Activated CD8-positive, alpha-beta memory T cell treated with anti-CD3 and anti-CD28 coated beads, Interleukin-2, amount 10 ng/mL, durations not matched to agents 7 days and 5 days (primary cell): ENCODE measurements around the gene ADARB1. TPM values are rescaled to one million over a fixed set of nuclear protein-coding genes. Genes with fewer than 3 reads are reported as not detected.

Source experiments
- ATAC-seq: fragments of 150-1000 bp; cut with Tn5 transposase; one replicate; pipeline ENCODE4 v1.10.0; 2021; ENCODE audit warnings: moderate library complexity
- CTCF ChIA-PET: fragments of 350-600 bp; sonication (Branson Sonifier 250); formaldehyde crosslinking; loops from one replicate; lab custom pipeline; 2021; ENCODE audit warnings: antibody characterized with exemption; lab: Charles Lee
- DNase-seq: peaks from one replicate; pipeline ENCODE4 v3.0.0-alpha.2; 2020
- H3K27ac Mint-ChIP-seq: one replicate; pipeline ENCODE4 v1.8.0; 2021; ENCODE audit warnings: mild to moderate bottlenecking, mixed read lengths
- H3K27me3 Mint-ChIP-seq: one replicate; pipeline ENCODE4 v1.8.0; 2021; ENCODE audit warnings: mixed read lengths
- H3K36me3 Mint-ChIP-seq: one replicate; pipeline ENCODE4 v1.8.0; 2021; ENCODE audit warnings: mild to moderate bottlenecking, mixed read lengths
- H3K4me1 Mint-ChIP-seq: one replicate; pipeline ENCODE4 v1.8.0; 2021; ENCODE audit warnings: mixed read lengths
- H3K4me3 Mint-ChIP-seq: one replicate; pipeline ENCODE4 v1.8.0; 2021; ENCODE audit warnings: mild to moderate bottlenecking, moderate library complexity, mixed read lengths
- H3K9me3 Mint-ChIP-seq: one replicate; pipeline ENCODE4 v1.8.0; 2022; ENCODE audit warnings: low read depth, mixed read lengths
- total RNA-seq, 2 experiments: library from RNA; stranded (reverse); gene quantifications; one replicate each; pipeline ENCODE4 v1.2.3, GENCODE V29; 2021

ADARB1 gene
- total RNA-seq, 2 experiments from 2014 or later: 29.4 to 38.3 TPM

- Mint-ChIP-seq H3K27me3 (no peaks in the 10 kb centered on the region), H3K9me3 (no peaks in the 10 kb centered on the region), H3K36me3 (peaks cover 5% of the 10 kb centered on the region), H3K4me1 (peaks cover 5% of the 10 kb centered on the region), H3K4me3 (no peak overlapping the region), H3K27ac (no peak overlapping the region)
- DNase-seq (peak; percentile 30), ATAC-seq (no peak)
- CTCF ChIA-PET: no interaction called here
Observed at GRCh38 chr21:45179568-45180245, 105.3 kb downstream of the ADARB1 start.

DNA sequence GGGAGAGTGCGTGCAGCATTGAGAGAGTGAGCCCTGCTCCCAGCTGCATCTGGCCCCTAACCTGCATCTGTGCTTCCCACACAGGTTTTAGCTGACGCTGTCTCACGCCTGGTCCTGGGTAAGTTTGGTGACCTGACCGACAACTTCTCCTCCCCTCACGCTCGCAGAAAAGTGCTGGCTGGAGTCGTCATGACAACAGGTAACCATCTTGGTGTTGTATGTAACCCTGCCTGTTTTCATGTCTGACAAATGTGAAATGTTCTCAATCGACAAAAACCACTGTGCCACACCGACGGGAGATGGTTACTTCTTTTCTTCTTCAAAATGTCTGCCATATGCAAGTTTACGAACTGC is 105.8 kb downstream of the ADARB1 start:
- DNase-seq (no peak), ATAC-seq (no peak)
- H3K9me3 Mint-ChIP-seq: no peaks in the 10 kb centered on the region
- H3K4me1 Mint-ChIP-seq: peaks cover 5% of the 10 kb centered on the region
- H3K27me3 Mint-ChIP-seq: no peaks in the 10 kb centered on the region
- peaks cover 10% of the 10 kb centered on the region for H3K36me3 Mint-ChIP-seq
- CTCF ChIA-PET: no interaction called here
- no peak overlapping the region for H3K4me3 Mint-ChIP-seq
- no peak overlapping the region for H3K27ac Mint-ChIP-seq

DNA sequence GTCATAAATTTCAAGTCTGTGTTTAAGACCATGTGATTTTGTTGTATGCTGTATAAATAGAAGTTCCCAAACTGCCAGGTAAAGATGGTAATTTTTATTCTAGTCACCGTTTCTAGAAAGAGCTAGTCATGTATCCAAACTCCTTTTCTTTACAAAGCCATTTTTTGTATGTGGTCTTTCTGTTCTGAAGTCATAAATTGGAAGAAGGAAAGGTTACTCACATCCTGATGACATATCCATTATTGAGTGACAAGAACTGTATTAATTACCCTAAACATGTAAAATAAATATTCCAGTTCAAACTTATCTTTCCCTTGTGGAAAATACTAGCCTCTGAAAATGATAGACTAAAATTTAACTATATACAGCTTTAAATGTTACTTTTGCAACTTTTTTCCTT is 108.6 kb downstream of the ADARB1 start:
- no peak for ATAC-seq
- peaks cover 38% of the 10 kb centered on the region for H3K36me3 Mint-ChIP-seq
- H3K4me3 Mint-ChIP-seq: no peak overlapping the region
- peaks cover 11% of the 10 kb centered on the region for H3K9me3 Mint-ChIP-seq
- CTCF ChIA-PET: interaction anchor here (1.0 kb wide), 1 partner anchor 42 kb away, joined by 3 read pairs; no protein-coding TSS in a partner anchor
- no peak overlapping the region for H3K27ac Mint-ChIP-seq
- H3K4me1 Mint-ChIP-seq: no peaks in the 10 kb centered on the region
- no peak for DNase-seq
- no peaks in the 10 kb centered on the region for H3K27me3 Mint-ChIP-seq

GRCh38 chr21:45183852-45184251 is 109.5 kb downstream of the ADARB1 start:
- ATAC-seq (no peak), DNase-seq (no peak)
- Mint-ChIP-seq H3K27me3 (no peaks in the 10 kb centered on the region), H3K9me3 (peaks cover 13% of the 10 kb centered on the region), H3K4me3 (no peak overlapping the region), H3K36me3 (peaks cover 45% of the 10 kb centered on the region), H3K4me1 (no peaks in the 10 kb centered on the region), H3K27ac (no peak overlapping the region)
- CTCF ChIA-PET: no interaction called here

- DNase-seq: no peak
- peaks cover 55% of the 10 kb centered on the region for H3K36me3 Mint-ChIP-seq
- CTCF ChIA-PET: no interaction called here
- ATAC-seq: no peak
- no peaks in the 10 kb centered on the region for H3K27me3 Mint-ChIP-seq
- no peak overlapping the region for H3K27ac Mint-ChIP-seq
- no peaks in the 10 kb centered on the region for H3K4me1 Mint-ChIP-seq
- peaks cover 21% of the 10 kb centered on the region for H3K9me3 Mint-ChIP-seq
- H3K4me3 Mint-ChIP-seq: no peak overlapping the region
Observed at GRCh38 chr21:45184869-45185268, 110.5 kb downstream of the ADARB1 start.

GRCh38 chr21:45186709-45187108 is 112.3 kb downstream of the ADARB1 start:
- Mint-ChIP-seq H3K4me3 (no peak overlapping the region), H3K27ac (no peak overlapping the region), H3K4me1 (no peaks in the 10 kb centered on the region), H3K9me3 (peaks cover 28% of the 10 kb centered on the region), H3K27me3 (no peaks in the 10 kb centered on the region), H3K36me3 (peaks cover 68% of the 10 kb centered on the region)
- ATAC-seq: no peak
- CTCF ChIA-PET: interaction anchor here (1.1 kb wide), 1 partner anchor 122 kb away, joined by 3 read pairs; no protein-coding TSS in a partner anchor
- no peak for DNase-seq

- DNase-seq: no peak
- CTCF ChIA-PET: no interaction called here
- H3K36me3 Mint-ChIP-seq: peaks cover 72% of the 10 kb centered on the region
- H3K27ac Mint-ChIP-seq: no peak overlapping the region
- H3K4me3 Mint-ChIP-seq: no peak overlapping the region
- H3K27me3 Mint-ChIP-seq: no peaks in the 10 kb centered on the region
- ATAC-seq: no peak
- no peaks in the 10 kb centered on the region for H3K4me1 Mint-ChIP-seq
- H3K9me3 Mint-ChIP-seq: peaks cover 28% of the 10 kb centered on the region
Observed at GRCh38 chr21:45187646-45188045, 113.3 kb downstream of the ADARB1 start.

DNA sequence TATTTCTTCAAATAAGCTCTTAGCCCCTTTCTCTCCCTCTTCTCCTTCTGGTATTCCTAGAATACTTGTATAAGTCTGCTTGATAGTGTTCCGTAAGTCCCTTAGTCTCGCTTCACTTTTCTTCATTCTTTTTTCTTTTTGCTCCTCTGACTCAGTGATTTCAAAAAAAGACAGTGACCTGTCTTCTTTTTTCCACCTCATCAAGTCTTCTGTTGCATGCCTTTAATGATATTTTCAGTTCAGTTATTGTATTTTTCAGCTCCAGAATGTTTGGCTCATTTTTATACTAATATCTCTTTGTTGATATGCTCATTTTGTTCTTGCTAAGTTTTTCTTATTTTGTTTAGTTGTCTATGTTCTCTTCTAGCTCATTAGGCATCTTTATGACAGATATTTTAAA is 115.6 kb downstream of the ADARB1 start:
- Mint-ChIP-seq H3K27ac (no peak overlapping the region), H3K4me1 (no peaks in the 10 kb centered on the region), H3K27me3 (no peaks in the 10 kb centered on the region), H3K36me3 (peaks cover 83% of the 10 kb centered on the region), H3K9me3 (peaks cover 28% of the 10 kb centered on the region), H3K4me3 (no peak overlapping the region)
- DNase-seq (no peak), ATAC-seq (no peak)
- CTCF ChIA-PET: interaction anchor here (1.0 kb wide), 2 partner anchors 27 to 52 kb away, joined by 3 read pairs; no protein-coding TSS in a partner anchor

- H3K27me3 Mint-ChIP-seq: no peaks in the 10 kb centered on the region
- H3K4me3 Mint-ChIP-seq: no peak overlapping the region
- ATAC-seq (no peak), DNase-seq (no peak)
- H3K9me3 Mint-ChIP-seq: peaks cover 21% of the 10 kb centered on the region
- peaks cover 67% of the 10 kb centered on the region for H3K36me3 Mint-ChIP-seq
- no peak overlapping the region for H3K27ac Mint-ChIP-seq
- H3K4me1 Mint-ChIP-seq: no peaks in the 10 kb centered on the region
- CTCF ChIA-PET: interaction anchor here (1.4 to 1.8 kb wide), 2 partner anchors 9 to 55 kb away, joined by 3 read pairs; no protein-coding TSS in a partner anchor
Observed at GRCh38 chr21:45192332-45192731, 118.0 kb downstream of the ADARB1 start.

DNA sequence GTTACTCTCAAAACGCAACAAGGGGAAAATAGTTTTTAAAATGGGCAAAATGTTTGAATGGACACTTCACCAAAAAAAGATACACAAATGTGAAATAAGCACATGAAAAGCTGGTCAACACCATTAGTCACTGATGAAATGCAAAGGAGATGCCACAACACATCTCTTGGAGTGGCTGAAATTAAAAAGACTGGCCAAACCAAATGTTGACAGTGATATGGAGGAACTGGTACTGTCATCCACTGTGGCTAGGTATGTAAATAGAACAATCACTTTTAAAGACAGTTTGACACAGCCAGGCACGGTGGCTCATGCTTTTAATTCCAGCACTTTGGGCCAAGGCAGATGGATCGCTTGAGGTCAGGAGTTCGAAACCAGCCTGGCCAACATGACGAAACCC is 122.2 kb downstream of the ADARB1 start:
- H3K36me3 Mint-ChIP-seq: peaks cover 32% of the 10 kb centered on the region

GRCh38 chr21:45199201-45199600 is 124.8 kb downstream of the ADARB1 start:
- peaks cover 11% of the 10 kb centered on the region for H3K4me1 Mint-ChIP-seq
- H3K4me3 Mint-ChIP-seq: no peak overlapping the region
- CTCF ChIA-PET: no interaction called here
- DNase-seq: no peak
- no peaks in the 10 kb centered on the region for H3K9me3 Mint-ChIP-seq
- no peaks in the 10 kb centered on the region for H3K27me3 Mint-ChIP-seq
- no peak for ATAC-seq
- no peak overlapping the region for H3K27ac Mint-ChIP-seq
- peaks cover 17% of the 10 kb centered on the region for H3K36me3 Mint-ChIP-seq

More for the DNA sequence above, 122.2 kb downstream of the ADARB1 start:
- ATAC-seq: no peak
- Mint-ChIP-seq H3K4me3 (no peak overlapping the region), H3K9me3 (no peaks in the 10 kb centered on the region), H3K27ac (no peak overlapping the region), H3K27me3 (no peaks in the 10 kb centered on the region), H3K4me1 (peaks cover 11% of the 10 kb centered on the region)
- CTCF ChIA-PET: no interaction called here
- DNase-seq: no peak

DNA sequence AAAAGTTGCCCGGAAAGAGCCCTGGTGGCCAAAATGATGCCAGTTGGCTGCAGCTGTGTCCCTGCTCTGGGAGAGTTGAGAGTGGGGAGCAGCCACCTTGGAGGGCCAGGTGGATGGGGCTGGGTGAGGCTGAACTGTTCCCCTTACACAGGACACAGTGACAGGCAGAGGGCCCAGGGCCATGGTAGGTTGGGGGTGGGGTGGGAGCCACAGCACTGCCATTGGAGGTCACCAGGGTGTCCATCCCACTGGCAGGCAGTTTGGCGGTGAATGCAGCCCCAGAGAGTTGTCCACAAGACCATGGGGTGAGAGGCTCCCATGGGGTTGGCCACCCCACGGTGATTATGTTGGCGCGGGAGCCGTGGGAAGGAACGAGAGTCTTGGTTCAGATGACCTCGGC is 125.7 kb downstream of the ADARB1 start:
- no peaks in the 10 kb centered on the region for H3K9me3 Mint-ChIP-seq
- DNase-seq (no peak), ATAC-seq (no peak)
- CTCF ChIA-PET: no interaction called here
- peaks cover 11% of the 10 kb centered on the region for H3K4me1 Mint-ChIP-seq
- no peaks in the 10 kb centered on the region for H3K27me3 Mint-ChIP-seq
- peaks cover 15% of the 10 kb centered on the region for H3K36me3 Mint-ChIP-seq
- no peak overlapping the region for H3K4me3 Mint-ChIP-seq
- no peak overlapping the region for H3K27ac Mint-ChIP-seq

DNA sequence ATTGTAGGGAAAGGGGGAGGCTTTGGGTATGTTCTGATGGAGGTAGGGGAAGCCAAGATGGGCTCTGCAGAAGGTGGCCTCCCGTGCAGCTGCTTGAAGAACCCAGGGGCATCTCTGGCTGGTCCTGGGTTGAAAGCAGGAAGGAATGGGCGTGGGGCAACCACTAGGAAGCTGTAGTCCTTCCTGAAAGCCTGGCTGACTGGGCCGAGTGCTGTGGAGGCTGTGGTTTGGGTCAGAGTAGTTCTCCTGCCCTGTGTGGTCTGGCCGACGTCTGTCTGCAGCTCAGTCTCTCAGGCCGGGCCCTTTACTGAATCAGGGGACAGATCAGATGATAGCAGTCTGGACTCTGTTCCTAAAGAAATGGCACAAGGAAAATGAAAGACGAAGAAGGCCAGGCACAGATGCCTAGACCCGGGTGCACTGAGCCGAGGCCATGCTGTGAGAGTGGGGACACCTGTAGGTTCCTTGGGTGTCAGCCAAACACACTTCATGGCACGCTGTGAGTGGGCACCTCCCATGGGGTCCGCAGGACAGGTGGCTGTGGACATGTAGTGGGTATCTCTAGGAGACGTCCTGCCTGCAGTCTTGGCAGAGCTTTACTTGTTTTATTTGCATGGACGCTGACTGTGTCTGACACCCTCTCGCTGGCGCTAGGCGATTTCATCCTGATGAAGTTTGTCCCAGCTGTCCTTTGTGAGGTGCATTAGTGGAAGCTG is 126.4 kb downstream of the ADARB1 start:
- H3K4me3 Mint-ChIP-seq: no peak overlapping the region
- no peak for ATAC-seq
- H3K4me1 Mint-ChIP-seq: peaks cover 11% of the 10 kb centered on the region
- no peak overlapping the region for H3K27ac Mint-ChIP-seq
- H3K36me3 Mint-ChIP-seq: peaks cover 11% of the 10 kb centered on the region
- no peaks in the 10 kb centered on the region for H3K9me3 Mint-ChIP-seq
- no peaks in the 10 kb centered on the region for H3K27me3 Mint-ChIP-seq
- DNase-seq: peak; percentile 39
- CTCF ChIA-PET: interaction anchor here (1.3 kb wide), 1 partner anchor 9 kb away, joined by 3 read pairs; no protein-coding TSS in a partner anchor

DNA sequence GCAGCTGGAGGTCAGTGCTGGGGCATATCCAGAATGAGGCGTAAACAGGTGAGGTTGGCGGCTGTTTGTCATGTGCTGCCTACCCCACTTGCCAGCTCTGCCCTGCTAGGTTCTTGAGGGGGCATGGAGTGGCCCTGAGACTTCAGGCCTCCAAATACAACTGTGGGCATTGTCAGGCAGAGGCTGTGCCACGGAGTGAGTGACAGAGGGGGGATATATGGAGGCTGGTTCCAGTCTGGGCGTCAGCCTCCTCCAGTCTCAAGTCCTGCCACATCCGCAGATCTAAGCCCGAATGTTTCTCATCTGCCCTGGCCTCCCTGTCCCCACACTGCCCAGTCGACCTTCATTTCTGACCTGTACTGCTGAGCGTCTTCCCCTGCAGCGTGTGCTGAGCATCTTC is 128.0 kb downstream of the ADARB1 start:
- ATAC-seq (no peak), DNase-seq (no peak)
- H3K27me3 Mint-ChIP-seq: no peaks in the 10 kb centered on the region
- H3K9me3 Mint-ChIP-seq: no peaks in the 10 kb centered on the region
- no peak overlapping the region for H3K4me3 Mint-ChIP-seq
- peaks cover 12% of the 10 kb centered on the region for H3K36me3 Mint-ChIP-seq
- CTCF ChIA-PET: interaction anchor here (1.3 kb wide), 1 partner anchor 10 kb away, joined by 3 read pairs; no protein-coding TSS in a partner anchor
- no peak overlapping the region for H3K27ac Mint-ChIP-seq
- peaks cover 14% of the 10 kb centered on the region for H3K4me1 Mint-ChIP-seq
